OCI-LY1 (cell line): ENCODE results near the gene STMN1.

ENCODE experiments used
- EZH2 ChIP-seq: fragments of 200-600 bp; sonication (generic), shearing (Covaris generic); IDR thresholded peaks from 2 replicates; pipeline ENCODE4 v1.8.0; 2017; ENCODE audit warnings: borderline replicate concordance, mixed run types, mild to moderate bottlenecking, antibody characterized with exemption, low read length, moderate library complexity, mixed read lengths
- TF ChIP-seq, protein P1 (sequence below): fragments of 200-600 bp; sonication (generic), shearing (Covaris generic); IDR thresholded peaks from 2 replicates; pipeline ENCODE4 v1.5.1; 2017; ENCODE audit warnings: mild to moderate bottlenecking, antibody characterized with exemption, low read length, moderate library complexity, mixed read lengths

DNA sequence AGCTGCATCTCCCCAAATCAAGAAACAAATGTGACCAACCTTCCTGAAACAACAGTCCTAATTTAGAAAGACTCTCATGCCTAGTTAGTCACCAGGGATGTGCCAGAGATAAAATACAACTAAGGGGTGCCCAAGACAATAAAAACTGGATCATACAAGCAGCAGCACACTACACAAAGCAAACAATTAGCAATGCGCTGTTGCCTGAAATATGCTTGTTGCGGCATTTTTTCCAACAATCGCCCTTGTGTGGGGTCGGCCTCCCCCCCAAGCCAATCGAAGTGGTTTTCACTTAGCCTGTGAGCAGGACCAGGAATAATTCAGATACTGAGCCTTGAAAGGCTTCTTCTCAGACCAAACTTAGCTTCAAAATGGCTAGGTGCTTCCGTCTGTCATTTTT is 1.4 kb upstream of the STMN1 start:
- no peak for TF ChIP-seq EZH2
- TF ChIP-seq, protein P1, sequence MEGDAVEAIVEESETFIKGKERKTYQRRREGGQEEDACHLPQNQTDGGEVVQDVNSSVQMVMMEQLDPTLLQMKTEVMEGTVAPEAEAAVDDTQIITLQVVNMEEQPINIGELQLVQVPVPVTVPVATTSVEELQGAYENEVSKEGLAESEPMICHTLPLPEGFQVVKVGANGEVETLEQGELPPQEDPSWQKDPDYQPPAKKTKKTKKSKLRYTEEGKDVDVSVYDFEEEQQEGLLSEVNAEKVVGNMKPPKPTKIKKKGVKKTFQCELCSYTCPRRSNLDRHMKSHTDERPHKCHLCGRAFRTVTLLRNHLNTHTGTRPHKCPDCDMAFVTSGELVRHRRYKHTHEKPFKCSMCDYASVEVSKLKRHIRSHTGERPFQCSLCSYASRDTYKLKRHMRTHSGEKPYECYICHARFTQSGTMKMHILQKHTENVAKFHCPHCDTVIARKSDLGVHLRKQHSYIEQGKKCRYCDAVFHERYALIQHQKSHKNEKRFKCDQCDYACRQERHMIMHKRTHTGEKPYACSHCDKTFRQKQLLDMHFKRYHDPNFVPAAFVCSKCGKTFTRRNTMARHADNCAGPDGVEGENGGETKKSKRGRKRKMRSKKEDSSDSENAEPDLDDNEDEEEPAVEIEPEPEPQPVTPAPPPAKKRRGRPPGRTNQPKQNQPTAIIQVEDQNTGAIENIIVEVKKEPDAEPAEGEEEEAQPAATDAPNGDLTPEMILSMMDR: no peak
